Left forelimb (tissue), 1 donor: ENCODE results near the gene NAA11.
A peak's percentile ranks its signal among the peaks of the same experiment; 100 is the strongest.
"Not testable (repeated sequence)": the region's sequence is repeated elsewhere in the genome, so short reads cannot be mapped to it uniquely, and the experiment has no call there.

Experiments used
- DNase-seq: peaks from one replicate; pipeline ENCODE4 v3.0.0-alpha.2; 2018; ENCODE audit warnings: low spot score

NAA11 gene

GRCh38 chr4:79308971-79309370, 16.9 kb downstream of the NAA11 start:
- DNase-seq, result no peak

GRCh38 chr4:79308137-79308536, 17.7 kb downstream of the NAA11 start:
- no peak for DNase-seq

GRCh38 chr4:79306795-79307194, 19.1 kb downstream of the NAA11 start:
- no peak for DNase-seq

GRCh38 chr4:79300280-79300679, 25.6 kb downstream of the NAA11 start:
- no peak for DNase-seq

GRCh38 chr4:79298484-79298883, 27.4 kb downstream of the NAA11 start:
- DNase-seq, result no peak

GRCh38 chr4:79298027-79298426, 27.8 kb downstream of the NAA11 start:
- no peak for DNase-seq

- DNase-seq, result no peak
Observed at GRCh38 chr4:79297479-79297878, 28.4 kb downstream of the NAA11 start.

GRCh38 chr4:79296768-79297428, 29.0 kb downstream of the NAA11 start:
- no peak for DNase-seq

- DNase-seq, result no peak
Observed at GRCh38 chr4:79295086-79295485, 30.8 kb downstream of the NAA11 start.

- no peak for DNase-seq
Observed at GRCh38 chr4:79294064-79294463, 31.8 kb downstream of the NAA11 start.

- DNase-seq, result no peak
Observed at GRCh38 chr4:79292008-79292407, 33.9 kb downstream of the NAA11 start.

- no peak for DNase-seq
Observed at GRCh38 chr4:79290376-79290775, 35.5 kb downstream of the NAA11 start.

- DNase-seq, result no peak
Observed at GRCh38 chr4:79288185-79288584, 37.7 kb downstream of the NAA11 start.

- no peak for DNase-seq
Observed at GRCh38 chr4:79287718-79288117, 38.1 kb downstream of the NAA11 start.

- DNase-seq, result no peak
Observed at GRCh38 chr4:79287076-79287475, 38.8 kb downstream of the NAA11 start.

- DNase-seq, result no peak
Observed at GRCh38 chr4:79281566-79282359, 44.1 kb downstream of the NAA11 start.

- not testable (repeated sequence) for DNase-seq
Observed at GRCh38 chr4:79277467-79277866, 48.4 kb downstream of the NAA11 start.

- peak; percentile 68 for DNase-seq
Observed at GRCh38 chr4:79273915-79274314, 51.9 kb downstream of the NAA11 start.

GRCh38 chr4:79272761-79273160, 53.1 kb downstream of the NAA11 start:
- DNase-seq, result no peak

GRCh38 chr4:79272126-79272525, 53.7 kb downstream of the NAA11 start:
- no peak for DNase-seq

- DNase-seq, result no peak
Observed at GRCh38 chr4:79267671-79268070, 58.2 kb downstream of the NAA11 start.
